HG03575 (cell line): ENCODE results near the gene TNFAIP8.
A peak's percentile ranks its signal among the peaks of the same experiment; 100 is the strongest.

Experiments used
- ATAC-seq: cut with Tn5 transposase; IDR thresholded peaks from one replicate; pipeline ENCODE4 v1.9.1; 2021; ENCODE audit not compliant: unreplicated experiment, insufficient number of reproducible peaks, low FRiP score; ENCODE audit errors: extremely low read depth

TNFAIP8 gene

DNA sequence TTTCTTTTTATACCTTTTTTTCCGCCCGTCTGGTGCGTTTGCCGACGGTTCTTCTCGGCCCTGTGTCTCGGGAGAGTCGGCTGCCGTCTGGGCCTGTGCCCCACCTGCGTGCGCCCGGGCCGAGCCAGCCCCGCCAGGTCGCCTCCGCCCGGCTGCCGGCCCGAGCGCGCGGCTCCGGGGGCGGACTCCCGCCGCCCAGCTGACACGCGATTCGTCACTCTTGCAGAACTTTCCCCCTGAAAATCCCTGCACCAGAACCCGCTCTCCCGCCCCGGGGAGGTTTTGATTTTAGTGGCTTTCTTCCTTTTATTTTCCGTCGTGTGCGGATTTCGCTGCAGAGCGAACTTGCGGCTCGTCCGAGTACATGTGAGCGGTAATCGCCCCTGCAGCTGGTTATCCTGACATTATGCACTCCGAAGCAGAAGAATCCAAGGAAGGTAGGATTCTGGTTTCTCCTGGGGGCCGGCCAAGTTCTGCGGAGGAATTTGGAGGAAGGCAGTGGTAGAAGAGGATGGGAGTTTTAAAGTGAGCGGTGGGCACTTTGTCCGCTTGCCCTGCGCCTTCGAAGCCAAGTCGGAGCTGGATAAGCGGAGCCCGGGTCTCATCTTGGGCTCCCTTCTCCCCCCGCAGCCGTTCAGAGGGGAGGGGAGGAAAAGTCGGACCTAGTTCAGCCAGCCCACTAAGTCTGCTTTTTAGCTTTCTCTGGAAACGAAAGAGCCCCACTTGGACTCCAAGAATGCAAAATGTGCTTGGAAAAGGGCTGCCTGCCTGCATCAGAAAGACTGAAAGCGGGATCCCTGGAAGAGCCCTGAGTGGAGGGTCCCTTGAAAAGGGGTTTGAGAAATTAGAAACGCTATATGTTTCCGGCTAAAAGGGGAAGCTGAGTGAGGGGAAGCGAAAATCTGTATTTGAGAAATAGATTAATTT is at the start of gene TNFAIP8:
TNFAIP8 (plus strand) TSS at position 335 of the 927 bp plus-strand sequence; CDS start at position 407, 72 bp downstream.
- no peak for ATAC-seq

DNA sequence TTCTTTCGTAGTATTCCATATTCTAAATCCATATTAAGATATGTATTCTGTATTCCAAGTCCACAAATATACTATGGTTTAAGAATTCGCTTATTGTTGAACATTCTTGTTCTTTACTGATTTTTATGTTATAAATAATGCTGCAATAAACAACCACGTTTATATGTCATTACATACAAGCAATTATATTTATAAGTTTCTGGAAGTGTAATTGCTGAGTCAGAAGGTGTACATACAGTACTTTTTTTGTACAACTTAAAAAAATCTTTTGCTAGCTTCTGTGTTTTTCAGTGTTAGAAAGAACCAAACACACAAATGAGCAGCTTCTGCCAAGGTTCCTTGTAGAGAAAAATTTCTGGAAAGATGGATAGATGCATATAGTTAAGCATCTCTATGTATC is 48.6 kb upstream of the TNFAIP8 start:
- no peak for ATAC-seq

DNA sequence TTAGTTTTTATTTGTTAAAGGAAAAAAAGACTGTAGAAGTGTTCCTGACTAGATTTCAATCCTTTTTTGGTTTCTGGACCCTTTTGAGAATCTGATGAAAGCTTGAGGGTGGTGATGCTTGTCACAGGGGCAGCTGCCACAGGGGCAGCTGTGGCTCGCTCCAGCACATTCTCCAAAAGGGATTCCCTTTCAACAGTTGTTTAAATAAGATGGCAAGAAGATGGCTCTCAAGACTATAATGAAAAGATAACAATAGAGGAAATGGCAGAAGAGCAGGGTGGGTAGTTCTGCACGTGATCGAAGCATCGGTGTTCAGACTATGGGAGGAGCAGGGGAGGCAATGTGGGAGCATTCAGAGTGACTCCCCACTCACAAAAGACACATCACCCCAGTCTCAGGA is 46.5 kb upstream of the TNFAIP8 start:
- ATAC-seq: no peak

DNA sequence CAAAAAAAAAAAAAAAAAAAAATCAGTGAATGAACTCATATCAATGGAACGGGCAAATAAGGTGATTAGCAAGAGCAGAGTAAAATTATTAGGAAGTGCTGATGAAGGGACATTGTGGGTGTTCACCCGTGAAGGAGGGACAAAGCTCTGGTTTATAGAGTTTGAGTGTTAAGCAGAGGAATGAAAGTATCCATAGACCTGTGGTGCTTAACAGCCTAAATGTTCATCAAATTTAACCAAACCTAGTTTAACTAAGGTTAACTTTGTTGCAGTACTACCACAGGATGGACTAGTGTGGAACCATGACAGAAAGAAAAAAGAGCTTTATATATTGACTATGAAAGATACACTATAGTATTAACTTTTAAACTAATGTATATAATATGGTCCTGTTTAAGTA is 44.1 kb upstream of the TNFAIP8 start:
- ATAC-seq: no peak

DNA sequence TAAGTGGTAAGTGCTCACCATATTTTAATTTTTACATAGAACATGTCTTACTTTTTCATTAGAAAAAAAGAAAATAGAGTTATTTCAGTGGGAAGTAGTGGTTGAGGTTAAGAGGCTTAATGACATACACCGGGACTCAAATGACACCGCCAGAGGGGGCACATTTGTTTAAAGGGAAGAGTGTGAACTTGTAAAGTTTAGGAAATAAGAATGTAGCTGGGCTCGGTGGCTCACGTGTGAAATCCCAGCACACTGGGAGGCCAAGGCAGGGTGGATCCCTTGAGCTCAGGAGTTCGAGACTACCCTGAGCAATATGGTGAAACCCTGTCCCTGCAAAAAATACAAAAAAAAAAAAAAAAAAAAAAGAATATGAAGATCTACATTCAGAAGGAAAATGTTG is 43.4 kb upstream of the TNFAIP8 start:
- no peak for ATAC-seq

DNA sequence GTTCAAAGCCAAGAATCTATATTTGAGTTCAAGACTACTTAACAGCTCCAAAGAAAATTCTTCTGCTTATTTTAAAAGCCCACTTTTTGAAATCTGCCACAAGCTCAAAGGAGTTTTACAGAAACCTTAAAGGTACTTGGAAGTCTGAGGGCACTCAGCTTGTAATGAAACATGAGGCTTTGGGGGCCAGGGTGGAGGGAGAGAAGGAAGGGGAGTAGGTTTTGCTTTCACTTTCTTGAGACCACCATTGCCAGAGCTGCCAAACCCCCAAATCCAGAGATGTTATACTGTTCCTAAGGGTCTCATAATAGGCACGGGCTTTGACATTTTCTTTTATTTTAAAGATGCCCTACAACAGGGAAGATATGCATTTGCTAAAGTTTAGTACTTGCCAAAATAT is 42.6 kb upstream of the TNFAIP8 start:
- ATAC-seq: no peak

DNA sequence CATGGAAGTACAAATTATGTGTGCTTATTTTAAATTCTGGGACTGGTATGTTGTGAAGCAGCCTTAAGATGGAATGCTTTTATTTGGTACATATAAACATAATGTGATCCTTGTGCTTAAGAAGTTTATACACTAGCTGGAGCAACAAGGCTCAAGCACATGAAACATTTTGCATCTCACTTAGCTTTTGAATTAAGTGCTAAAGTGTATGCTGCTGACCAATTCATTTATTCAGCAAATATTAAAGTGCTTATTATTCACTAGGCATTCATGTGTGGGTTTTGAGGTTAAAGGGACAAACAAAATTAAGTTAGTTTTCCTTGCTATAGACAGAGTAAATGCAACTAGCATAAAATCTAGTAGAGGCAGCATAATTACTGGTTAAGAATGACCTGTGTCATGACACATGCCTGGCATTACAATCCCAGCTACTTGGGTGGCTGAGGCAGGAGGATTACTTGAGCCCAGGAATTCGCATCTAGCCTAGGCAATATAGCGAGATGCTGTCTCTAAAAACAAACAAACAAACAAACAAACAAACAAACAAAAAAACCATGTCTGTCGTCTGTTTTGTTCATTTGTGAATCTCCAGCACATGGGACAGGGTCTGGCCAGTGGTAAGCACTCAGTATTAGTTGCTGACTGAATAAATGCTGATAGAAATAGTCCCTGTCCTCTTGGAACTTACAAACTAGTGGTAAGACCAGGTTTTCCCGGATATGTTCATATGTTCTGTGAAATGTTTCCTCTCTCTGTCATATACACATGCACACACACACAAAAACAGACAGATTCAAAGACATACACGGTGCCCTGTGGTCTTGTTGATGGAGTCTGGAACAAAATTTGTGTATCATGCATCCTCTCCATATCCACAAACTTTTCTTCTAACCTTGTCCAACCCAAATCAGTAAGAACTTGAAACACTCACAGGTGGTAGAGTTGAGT is 41.9 kb upstream of the TNFAIP8 start:
- ATAC-seq: no peak

DNA sequence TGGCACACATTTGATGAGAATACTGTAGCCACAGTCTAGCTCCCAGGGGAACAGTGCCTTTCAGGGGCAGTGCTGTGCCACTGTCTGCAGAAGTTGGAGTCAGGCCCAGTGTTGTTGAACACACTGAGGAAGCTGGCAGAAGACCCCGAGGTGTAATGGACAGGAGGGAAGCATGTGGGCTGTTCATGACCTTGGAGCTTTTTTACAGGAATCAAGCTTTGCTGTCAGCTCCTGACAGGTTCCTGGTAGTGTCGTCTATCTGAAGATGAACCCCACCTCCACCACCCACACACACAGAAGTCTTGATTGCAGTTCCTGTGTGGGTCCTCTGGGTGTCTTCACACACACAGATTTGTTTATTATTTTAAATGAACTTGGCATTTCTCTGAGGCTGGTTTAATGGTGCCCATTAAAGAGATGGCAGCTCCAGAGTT is 40.3 kb upstream of the TNFAIP8 start:
- no peak for ATAC-seq

DNA sequence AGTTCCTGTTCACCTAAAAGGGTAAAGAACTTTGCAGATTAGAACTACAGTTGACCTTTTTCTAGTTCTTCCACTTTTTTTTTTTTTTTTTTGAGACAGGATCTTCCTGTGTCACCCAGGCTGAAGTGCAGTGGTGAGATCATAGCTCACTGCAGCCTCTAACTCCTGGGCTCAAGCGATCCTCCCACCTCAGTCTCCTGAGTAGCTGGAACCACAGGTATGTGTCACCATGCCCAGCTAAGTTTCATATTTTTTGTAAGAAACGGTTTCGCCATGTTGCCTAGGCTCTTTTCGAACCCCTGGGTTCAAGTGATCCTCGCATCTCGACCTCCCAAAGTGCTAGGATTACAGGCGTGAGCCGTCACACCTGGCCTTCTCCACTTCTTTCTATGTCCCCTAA is 39.7 kb upstream of the TNFAIP8 start:
- no peak for ATAC-seq

DNA sequence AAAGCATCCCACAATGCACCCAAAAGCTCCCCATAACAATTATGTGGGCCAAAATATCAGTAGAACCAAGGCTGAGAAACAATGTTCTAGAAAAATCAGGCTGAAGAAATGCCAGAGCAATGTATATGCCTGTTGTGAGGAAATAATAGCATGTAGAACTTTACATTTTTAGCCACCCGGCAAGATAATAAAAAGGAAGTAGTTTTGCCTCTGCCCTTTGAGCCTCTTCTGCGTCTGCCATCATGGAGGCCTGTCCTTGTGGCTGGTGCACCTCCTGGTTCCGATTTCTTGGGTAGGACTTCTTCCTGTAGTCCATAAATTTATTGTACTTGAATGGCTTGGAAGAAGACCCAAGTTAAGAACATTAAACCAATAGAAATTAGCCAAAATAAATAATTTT is 38.9 kb upstream of the TNFAIP8 start:
- ATAC-seq: no peak

DNA sequence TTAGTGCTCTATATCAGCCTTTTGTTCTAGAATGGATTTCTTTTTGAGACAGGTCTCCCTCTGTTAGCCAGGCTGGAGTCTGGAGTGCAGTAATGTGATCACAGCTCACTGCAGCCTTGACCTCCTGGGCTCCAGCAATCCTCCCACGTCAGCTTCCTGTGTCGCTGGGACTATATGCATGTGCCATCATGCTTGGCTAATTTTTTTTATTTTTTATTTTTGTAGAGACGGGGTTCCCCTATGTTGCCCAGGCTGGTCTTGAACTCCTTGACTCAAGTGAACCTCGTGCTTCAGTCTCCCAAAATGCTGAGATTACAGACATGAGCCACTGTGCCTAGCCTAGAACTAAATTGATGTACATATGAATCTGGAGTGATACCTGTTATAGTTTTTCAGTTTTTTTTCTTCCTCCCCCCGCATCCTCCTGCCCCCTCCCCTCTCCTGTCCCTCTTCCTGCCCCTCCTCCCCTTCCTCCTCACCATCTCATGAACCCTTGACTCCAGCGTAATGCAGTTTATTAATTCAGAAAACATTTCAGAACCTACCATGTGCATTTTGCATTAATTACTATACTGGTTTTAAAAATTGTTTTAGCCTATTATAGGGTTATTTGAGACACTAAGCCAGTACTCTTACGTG is 37.4 kb upstream of the TNFAIP8 start:
- peak; percentile 42 for ATAC-seq

DNA sequence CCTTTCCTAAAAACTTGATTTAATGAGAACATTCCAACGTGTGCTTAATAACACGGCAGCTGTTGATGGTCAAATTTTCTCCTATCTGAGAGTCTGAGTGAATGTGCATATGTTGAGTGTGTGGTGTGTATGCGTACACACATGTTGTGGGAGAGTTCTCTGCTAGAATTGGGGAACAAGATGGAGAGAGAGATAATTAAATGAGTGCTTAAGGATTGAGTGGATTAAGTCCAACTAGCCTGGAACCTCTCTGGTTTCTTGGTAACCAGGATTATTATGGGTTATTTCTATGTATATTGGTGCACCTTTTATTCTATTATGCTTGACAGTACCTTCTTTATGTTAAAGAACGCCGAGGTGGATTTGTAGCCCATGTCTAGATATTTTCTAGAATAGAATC is 36.4 kb upstream of the TNFAIP8 start:
- no peak for ATAC-seq

DNA sequence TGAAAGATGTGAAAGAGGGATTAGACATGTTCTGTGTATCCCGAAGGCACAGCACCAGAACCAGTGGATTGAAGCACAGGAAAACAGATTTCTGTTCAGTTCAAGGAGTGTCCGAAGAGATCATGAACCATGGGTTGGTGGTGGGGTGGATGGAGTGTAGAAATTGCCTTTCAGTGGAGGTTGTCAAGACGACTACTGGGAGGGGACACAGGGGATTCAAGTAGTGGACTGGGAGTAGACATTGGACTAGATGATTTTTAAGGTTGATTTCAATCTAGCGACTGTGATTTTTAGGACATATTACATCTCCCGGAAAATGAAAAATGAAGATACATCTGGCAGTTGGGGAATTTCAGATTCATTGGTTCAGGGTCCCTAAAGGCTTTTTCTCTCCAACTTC is 35.9 kb upstream of the TNFAIP8 start:
- no peak for ATAC-seq

DNA sequence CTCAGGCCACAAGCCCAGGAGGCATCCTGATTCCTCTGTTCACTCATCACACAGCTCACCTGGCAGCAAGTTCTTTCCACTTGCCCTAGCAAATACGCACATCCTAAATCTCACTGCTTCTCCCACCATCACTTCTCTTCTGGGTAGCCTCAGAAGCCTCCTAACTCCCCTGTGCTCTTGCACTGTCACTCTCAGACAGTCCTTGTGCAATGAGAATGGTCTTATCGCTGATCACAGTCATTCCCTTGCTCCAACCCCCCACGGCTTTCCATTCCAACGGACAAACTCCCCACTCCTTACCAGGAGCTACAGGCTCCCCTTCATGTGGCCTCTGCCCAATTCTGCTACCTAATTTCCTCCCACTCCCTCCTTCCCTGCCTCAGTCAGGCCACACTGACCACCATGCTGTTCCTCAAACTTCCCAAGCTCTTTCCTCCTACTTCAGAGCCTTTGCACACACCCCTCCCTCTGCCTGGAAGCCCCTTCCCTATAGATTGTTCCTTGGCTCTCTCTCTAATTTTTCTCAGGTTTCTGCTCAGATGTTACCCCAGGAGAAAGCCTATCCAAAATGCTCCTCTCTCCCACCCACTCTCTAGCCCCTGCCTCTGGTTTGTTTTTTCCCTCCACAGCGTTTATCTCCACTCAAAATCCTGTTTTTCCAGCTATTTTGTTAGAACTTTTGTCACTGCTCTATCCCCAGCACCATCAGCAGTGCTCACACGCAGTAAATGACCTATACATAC is 34.1 kb upstream of the TNFAIP8 start:
- ATAC-seq: no peak

DNA sequence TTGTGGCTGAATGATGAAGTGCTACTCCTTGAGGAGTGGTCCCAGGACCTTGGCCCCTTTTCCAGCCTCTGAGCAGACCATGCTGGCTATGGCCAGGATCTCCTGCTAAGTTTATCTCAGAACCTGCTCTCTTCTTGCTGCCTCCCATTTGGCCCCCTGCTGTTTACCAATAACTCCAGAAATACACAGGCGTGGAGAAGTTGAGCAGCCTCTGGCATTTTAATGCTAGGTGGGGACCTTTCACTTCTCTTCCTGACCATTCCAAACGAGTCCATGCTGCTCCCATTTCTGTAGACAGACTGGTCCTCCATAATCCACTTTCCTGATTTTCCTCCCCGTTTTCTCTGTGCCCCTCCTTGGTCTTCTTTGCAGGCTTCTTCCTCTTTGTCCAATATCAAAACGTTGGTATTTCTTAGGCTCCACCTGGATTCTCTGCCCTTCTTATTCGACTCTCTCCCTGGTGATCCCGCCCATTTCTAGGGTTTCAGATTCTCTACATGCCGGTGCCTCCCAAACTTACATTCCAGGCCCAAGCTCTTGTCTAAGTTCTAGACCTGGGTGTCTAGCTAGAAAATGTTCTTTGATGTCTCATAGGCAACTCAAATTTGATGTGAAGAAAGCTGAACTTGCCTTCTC is 33.4 kb upstream of the TNFAIP8 start:
- no peak for ATAC-seq

DNA sequence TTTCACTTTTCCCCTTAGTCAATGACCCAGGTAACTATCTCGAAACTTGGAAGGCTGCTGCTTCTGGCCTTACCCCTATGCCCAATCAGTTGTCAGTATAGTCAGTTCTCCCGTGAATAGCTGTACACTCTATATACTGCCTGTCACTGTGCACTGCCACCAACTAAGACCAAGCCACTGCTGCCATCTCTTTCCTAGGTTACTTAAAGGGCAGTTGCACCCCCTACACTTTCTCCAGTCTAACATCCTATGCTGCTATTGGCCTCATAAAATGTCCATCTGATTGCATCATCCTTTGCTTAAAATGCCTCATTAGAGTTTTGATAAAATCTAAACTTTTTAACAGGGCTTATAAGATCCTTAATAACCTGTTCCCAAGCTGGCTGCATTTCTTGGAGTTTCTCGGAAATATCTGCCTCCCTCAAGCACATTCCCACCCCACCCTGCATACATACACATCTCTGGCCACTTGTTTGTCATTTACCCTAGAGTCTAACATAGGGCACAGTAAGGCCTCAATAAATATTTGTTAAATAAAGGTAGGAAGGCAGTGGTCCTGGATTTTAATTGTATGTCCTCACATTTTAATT is 32.8 kb upstream of the TNFAIP8 start:
- no peak for ATAC-seq

DNA sequence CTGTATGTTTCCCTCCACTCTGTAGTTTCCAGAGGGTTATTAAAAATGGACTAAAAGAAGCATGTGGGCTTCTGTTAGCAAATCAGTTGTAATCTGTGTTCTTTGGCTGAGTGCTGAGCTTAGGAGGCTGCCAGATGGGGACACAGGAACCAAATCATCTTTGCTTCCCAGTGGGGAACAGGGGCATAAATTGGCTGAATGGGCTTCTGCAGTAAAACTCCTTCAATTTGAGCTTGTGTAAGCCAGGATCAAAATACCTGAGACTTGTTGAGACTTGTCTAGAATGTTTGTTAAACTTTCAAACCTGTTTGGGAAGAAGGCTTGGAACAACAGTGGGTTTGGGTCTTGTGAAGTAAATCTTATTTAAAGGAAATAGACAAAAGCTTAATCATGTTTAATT is 32.2 kb upstream of the TNFAIP8 start:
- ATAC-seq: no peak

DNA sequence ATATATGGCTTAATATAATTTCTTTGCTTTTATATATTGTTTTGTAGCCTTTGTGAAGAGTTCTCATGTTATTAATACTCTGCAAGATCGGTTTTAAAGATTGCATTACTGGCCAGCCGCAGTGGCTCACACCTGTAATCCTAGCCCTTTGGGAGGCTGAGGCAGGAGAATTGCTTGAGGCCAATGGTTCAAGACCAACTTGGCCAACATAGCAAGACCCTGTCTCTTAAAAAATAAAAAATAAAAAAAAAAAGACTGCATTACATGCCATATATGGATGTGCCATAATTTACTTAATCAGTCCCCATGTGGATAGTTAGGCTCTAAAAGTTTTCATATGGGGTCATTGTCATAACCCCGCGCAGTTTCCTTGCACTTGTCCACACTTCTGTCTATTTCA is 31.0 kb upstream of the TNFAIP8 start:
- ATAC-seq: no peak
